Measurements from ENCODE around the gene SLC28A2.
A peak's percentile ranks its signal among the peaks of the same experiment; 100 is the strongest.

SLC28A2 gene

GRCh38 chr15:45262906-45263461 lies 10.9 kb downstream of the SLC28A2 start:
- H3K4me3 ChIP-seq (replicated peaks in 1 of 2; ENCODE audit: low read depth in 2 of 2, low read length in 2 of 2) = no peak overlapping the region
- TF ChIP-seq, protein P1, sequence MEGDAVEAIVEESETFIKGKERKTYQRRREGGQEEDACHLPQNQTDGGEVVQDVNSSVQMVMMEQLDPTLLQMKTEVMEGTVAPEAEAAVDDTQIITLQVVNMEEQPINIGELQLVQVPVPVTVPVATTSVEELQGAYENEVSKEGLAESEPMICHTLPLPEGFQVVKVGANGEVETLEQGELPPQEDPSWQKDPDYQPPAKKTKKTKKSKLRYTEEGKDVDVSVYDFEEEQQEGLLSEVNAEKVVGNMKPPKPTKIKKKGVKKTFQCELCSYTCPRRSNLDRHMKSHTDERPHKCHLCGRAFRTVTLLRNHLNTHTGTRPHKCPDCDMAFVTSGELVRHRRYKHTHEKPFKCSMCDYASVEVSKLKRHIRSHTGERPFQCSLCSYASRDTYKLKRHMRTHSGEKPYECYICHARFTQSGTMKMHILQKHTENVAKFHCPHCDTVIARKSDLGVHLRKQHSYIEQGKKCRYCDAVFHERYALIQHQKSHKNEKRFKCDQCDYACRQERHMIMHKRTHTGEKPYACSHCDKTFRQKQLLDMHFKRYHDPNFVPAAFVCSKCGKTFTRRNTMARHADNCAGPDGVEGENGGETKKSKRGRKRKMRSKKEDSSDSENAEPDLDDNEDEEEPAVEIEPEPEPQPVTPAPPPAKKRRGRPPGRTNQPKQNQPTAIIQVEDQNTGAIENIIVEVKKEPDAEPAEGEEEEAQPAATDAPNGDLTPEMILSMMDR (IDR thresholded peaks at IDR 0.05; ENCODE audit: low read depth, low read length) = no peak
- no peak for DNase-seq (ENCODE audit: low read depth in 2 of 2)

- no peak overlapping the region for H3K4me3 ChIP-seq (replicated peaks in 1 of 2; ENCODE audit: low read depth in 2 of 2, low read length in 2 of 2)
- TF ChIP-seq, protein P1 (IDR thresholded peaks at IDR 0.05; ENCODE audit: low read depth, low read length) = no peak
- no peak for DNase-seq (ENCODE audit: low read depth in 2 of 2)
Measured at GRCh38 chr15:45263854-45264253, 11.8 kb downstream of the SLC28A2 start.

DNA sequence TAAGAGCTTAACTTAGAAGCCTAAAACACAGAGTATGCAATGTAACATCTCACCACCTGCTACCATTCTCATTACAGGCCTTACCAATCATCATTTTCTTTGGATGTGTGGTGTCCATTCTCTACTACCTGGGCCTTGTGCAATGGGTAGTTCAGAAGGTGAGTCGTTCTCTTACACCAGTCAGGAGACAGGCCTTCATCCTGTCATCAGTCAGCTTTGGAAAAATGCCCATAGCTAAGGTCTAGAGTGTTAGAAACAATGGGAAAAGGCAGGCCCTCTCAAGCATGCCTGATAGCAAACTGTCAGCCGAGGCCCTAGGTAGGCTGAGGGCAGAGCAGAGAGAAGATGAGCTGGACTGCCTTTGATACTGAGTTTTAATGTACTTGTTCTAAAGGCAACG lies 13.5 kb downstream of the SLC28A2 start:
- TF ChIP-seq, protein P1 (IDR thresholded peaks at IDR 0.05; ENCODE audit: low read depth, low read length) = no peak

GRCh38 chr15:45268135-45268534 lies 16.1 kb downstream of the SLC28A2 start:
- H3K4me3 ChIP-seq (replicated peaks in 1 of 2; ENCODE audit: low read depth in 2 of 2, low read length in 2 of 2) = no peak overlapping the region
- DNase-seq (ENCODE audit: low read depth in 2 of 2) = no peak
- TF ChIP-seq, protein P1 (IDR thresholded peaks at IDR 0.05; ENCODE audit: low read depth, low read length) = no peak

More for the DNA sequence above, 13.5 kb downstream of the SLC28A2 start:
- no peak for DNase-seq (ENCODE audit: low read depth in 2 of 2)
- H3K4me3 ChIP-seq (replicated peaks in 1 of 2; ENCODE audit: low read depth in 2 of 2, low read length in 2 of 2) = no peak overlapping the region

- DNase-seq (ENCODE audit: low read depth in 2 of 2) = no peak
- TF ChIP-seq, protein P1 (IDR thresholded peaks at IDR 0.05; ENCODE audit: low read depth, low read length) = no peak
- no peak overlapping the region for H3K4me3 ChIP-seq (replicated peaks in 1 of 2; ENCODE audit: low read depth in 2 of 2, low read length in 2 of 2)
Measured at GRCh38 chr15:45274636-45275380, 22.8 kb downstream of the SLC28A2 start.

DNA sequence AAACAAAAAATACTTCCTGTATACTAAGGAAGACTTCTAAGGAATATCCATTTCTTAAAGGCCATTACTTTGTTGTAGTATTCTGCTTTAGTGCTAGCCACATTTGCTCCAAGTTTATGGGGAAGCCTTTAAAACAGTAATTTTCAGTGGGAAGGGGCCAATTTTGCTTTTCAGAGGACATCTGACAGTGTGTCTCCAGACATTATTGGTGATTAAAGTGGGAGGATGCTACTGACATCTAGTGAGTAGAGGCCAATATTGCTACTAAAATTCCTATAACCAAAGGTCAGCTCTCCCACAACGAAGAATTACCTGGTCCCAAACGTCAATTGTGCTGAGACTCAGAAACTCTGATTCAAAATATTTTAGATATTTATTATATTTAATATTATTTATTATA lies 24.8 kb downstream of the SLC28A2 start:
- DNase-seq (ENCODE audit: low read depth in 2 of 2) = peak; percentile 32 to 33
- TF ChIP-seq, protein P1 (IDR thresholded peaks at IDR 0.05; ENCODE audit: low read depth, low read length) = peak; percentile 29
- H3K4me3 ChIP-seq (replicated peaks in 1 of 2; ENCODE audit: low read depth in 2 of 2, low read length in 2 of 2) = no peak overlapping the region

Data from cardiac fibroblast (primary cell).